Measurements from ENCODE around the gene DPP8.

The DPP8 gene

GRCh38 chr15:65484876-65485275 lies 32.6 kb downstream of the DPP8 start:
- Histone ChIP-seq H3K36me3 (ENCODE audit: insufficient read depth, low read length) (peaks cover 76% of the 10 kb centered on the region), H3K27me3 (ENCODE audit: insufficient read depth, low read length) (no peaks in the 10 kb centered on the region), H3K9me3 (ENCODE audit: low read length) (no peaks in the 10 kb centered on the region)

DNA sequence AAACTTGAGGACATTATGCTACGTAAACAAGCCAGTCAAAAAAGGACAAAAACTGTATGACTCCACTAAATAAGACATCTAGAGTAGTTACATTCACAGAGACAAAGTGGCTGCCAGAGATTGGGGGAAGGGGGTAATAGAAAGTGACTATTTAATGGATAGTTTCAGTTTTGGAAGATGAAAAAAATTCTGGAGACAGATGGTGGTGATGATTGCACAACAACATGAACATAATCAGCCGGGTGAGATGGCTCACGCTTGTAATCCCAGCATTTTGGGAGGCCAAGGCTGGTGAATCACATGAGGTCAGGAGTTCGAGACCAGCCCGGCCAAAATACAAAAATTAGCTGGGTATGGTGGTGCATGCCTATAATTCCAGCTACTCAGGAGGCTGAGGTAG lies 40.6 kb downstream of the DPP8 start:
- Histone ChIP-seq H3F3A (ENCODE audit: insufficient read depth, low read length) (no peaks in the 10 kb centered on the region), H3K9me2 (ENCODE audit: low read depth, low read length) (no peaks in the 10 kb centered on the region), H3K9ac (ENCODE audit: low read length) (no peak overlapping the region), H3K4me2 (ENCODE audit: low read length) (no peak overlapping the region), H3K36me3 (ENCODE audit: insufficient read depth, low read length) (peaks cover 84% of the 10 kb centered on the region), H3K9me3 (ENCODE audit: low read length) (no peaks in the 10 kb centered on the region), H4K20me1 (ENCODE audit: insufficient read depth, low read length) (no peaks in the 10 kb centered on the region), H3K79me2 (ENCODE audit: insufficient read depth, low read length) (no peaks in the 10 kb centered on the region), H3K4me3 (ENCODE audit: low read depth, low read length, poor library complexity, severe bottlenecking) (no peak overlapping the region), H3K4me1 (ENCODE audit: insufficient read depth, low read length, severe bottlenecking) (no peaks in the 10 kb centered on the region), H3K27me3 (ENCODE audit: insufficient read depth, low read length) (no peaks in the 10 kb centered on the region), H3K27ac (ENCODE audit: low read depth, low read length, poor library complexity, severe bottlenecking) (no peak overlapping the region), H2AFZ (ENCODE audit: low read length) (no peak overlapping the region)
- no peak for TF ChIP-seq EZH2 (IDR thresholded peaks at IDR 0.05; ENCODE audit: borderline replicate concordance, low read length)
- no peak for TF ChIP-seq CTCF (IDR thresholded peaks at IDR 0.05; ENCODE audit: low read length)

More at GRCh38 chr15:65484876-65485275, 32.6 kb downstream of the DPP8 start:
- Histone ChIP-seq H3F3A (ENCODE audit: insufficient read depth, low read length) (no peaks in the 10 kb centered on the region), H3K9me2 (ENCODE audit: low read depth, low read length) (no peaks in the 10 kb centered on the region), H3K79me2 (ENCODE audit: insufficient read depth, low read length) (no peaks in the 10 kb centered on the region), H3K4me1 (ENCODE audit: insufficient read depth, low read length, severe bottlenecking) (no peaks in the 10 kb centered on the region), H3K9ac (ENCODE audit: low read length) (no peak overlapping the region), H3K4me2 (ENCODE audit: low read length) (no peak overlapping the region), H3K4me3 (ENCODE audit: low read depth, low read length, poor library complexity, severe bottlenecking) (no peak overlapping the region), H4K20me1 (ENCODE audit: insufficient read depth, low read length) (no peaks in the 10 kb centered on the region), H3K27ac (ENCODE audit: low read depth, low read length, poor library complexity, severe bottlenecking) (no peak overlapping the region), H2AFZ (ENCODE audit: low read length) (no peak overlapping the region)
- TF ChIP-seq CTCF (IDR thresholded peaks at IDR 0.05; ENCODE audit: low read length), result no peak
- no peak for TF ChIP-seq EZH2 (IDR thresholded peaks at IDR 0.05; ENCODE audit: borderline replicate concordance, low read length)

DNA sequence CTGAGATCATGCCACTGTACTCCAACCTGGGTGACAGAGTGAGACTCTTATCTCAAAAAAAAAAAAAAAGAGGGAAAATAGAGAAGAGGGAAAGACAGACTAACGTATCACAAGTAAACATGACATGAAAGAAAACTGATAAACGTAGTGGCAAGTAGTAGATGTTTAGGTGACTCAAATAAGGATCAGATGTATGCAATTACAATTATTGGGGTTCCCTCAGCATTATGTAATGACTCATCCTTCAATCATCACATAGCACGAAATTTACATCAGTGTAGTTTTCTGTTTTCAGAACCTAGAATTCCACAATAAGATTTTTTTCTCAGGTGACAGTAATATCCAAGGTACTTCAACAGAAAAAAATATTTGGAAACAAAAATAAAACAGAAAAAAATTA lies 46.6 kb downstream of the DPP8 start:
- H3K36me3 ChIP-seq (ENCODE audit: insufficient read depth, low read length), result peaks cover 89% of the 10 kb centered on the region
- TF ChIP-seq CTCF (IDR thresholded peaks at IDR 0.05; ENCODE audit: low read length) (no peak), EZH2 (IDR thresholded peaks at IDR 0.05; ENCODE audit: borderline replicate concordance, low read length) (no peak)

More for the DNA sequence above, 46.6 kb downstream of the DPP8 start:
- no peak overlapping the region for H3K9ac ChIP-seq (ENCODE audit: low read length)
- H3K4me3 ChIP-seq (ENCODE audit: low read depth, low read length, poor library complexity, severe bottlenecking), result no peak overlapping the region
- H3K79me2 ChIP-seq (ENCODE audit: insufficient read depth, low read length), result no peaks in the 10 kb centered on the region
- H3K9me3 ChIP-seq (ENCODE audit: low read length), result no peaks in the 10 kb centered on the region
- no peaks in the 10 kb centered on the region for H3K4me1 ChIP-seq (ENCODE audit: insufficient read depth, low read length, severe bottlenecking)
- no peak overlapping the region for H2AFZ ChIP-seq (ENCODE audit: low read length)
- no peak overlapping the region for H3K27ac ChIP-seq (ENCODE audit: low read depth, low read length, poor library complexity, severe bottlenecking)
- H3K9me2 ChIP-seq (ENCODE audit: low read depth, low read length), result no peaks in the 10 kb centered on the region
- H3K27me3 ChIP-seq (ENCODE audit: insufficient read depth, low read length), result no peaks in the 10 kb centered on the region
- no peaks in the 10 kb centered on the region for H4K20me1 ChIP-seq (ENCODE audit: insufficient read depth, low read length)
- no peak overlapping the region for H3K4me2 ChIP-seq (ENCODE audit: low read length)
- H3F3A ChIP-seq (ENCODE audit: insufficient read depth, low read length), result no peaks in the 10 kb centered on the region; the same call in 1 of the 2 replicates

All from OCI-LY1 (cell line).